ENCODE results near the gene PRKCE. TPM values are rescaled to one million over a fixed set of nuclear protein-coding genes. Genes with fewer than 3 reads are reported as not detected.
"Not testable (repeated sequence)": the region's sequence is repeated elsewhere in the genome, so short reads cannot be mapped to it uniquely, and the experiment has no call there.

PRKCE gene
- polyA plus RNA-seq, 3 donors: 8.3 to 9.1 (median 8.8) TPM

- DNase-seq (ENCODE audit: extremely low read depth in 1 of 11, low read depth in 9 of 11, low spot score in 4 of 11): not testable (repeated sequence)
These were observed 207.4 kb downstream of the PRKCE start for GRCh38 chr2:45858872-45859271.

- no peak for DNase-seq (ENCODE audit: extremely low read depth in 1 of 11, low read depth in 9 of 11, low spot score in 4 of 11)
These were observed 208.2 kb downstream of the PRKCE start for GRCh38 chr2:45859682-45860081.

- peak; percentile 30 to 62 (median 46) for DNase-seq (ENCODE audit: extremely low read depth in 1 of 11, low read depth in 9 of 11, low spot score in 4 of 11)
These were observed 209.0 kb downstream of the PRKCE start for GRCh38 chr2:45860136-45861121.

GRCh38 chr2:45862843-45863242, 211.4 kb downstream of the PRKCE start:
- no peak for DNase-seq (ENCODE audit: extremely low read depth in 1 of 11, low read depth in 9 of 11, low spot score in 4 of 11)

GRCh38 chr2:45864121-45864520, 212.6 kb downstream of the PRKCE start:
- DNase-seq (ENCODE audit: extremely low read depth in 1 of 11, low read depth in 9 of 11, low spot score in 4 of 11): no peak

- DNase-seq (ENCODE audit: extremely low read depth in 1 of 11, low read depth in 9 of 11, low spot score in 4 of 11): no peak
These were observed 215.9 kb downstream of the PRKCE start for GRCh38 chr2:45867349-45867748.

- no peak for DNase-seq (ENCODE audit: extremely low read depth in 1 of 11, low read depth in 9 of 11, low spot score in 4 of 11)
These were observed 216.3 kb downstream of the PRKCE start for GRCh38 chr2:45867800-45868199.

- DNase-seq (ENCODE audit: extremely low read depth in 1 of 11, low read depth in 9 of 11, low spot score in 4 of 11): no peak
These were observed 217.7 kb downstream of the PRKCE start for GRCh38 chr2:45869165-45869501.

- DNase-seq (ENCODE audit: extremely low read depth in 1 of 11, low read depth in 9 of 11, low spot score in 4 of 11): no peak
These were observed 219.6 kb downstream of the PRKCE start for GRCh38 chr2:45871025-45871424.

GRCh38 chr2:45871541-45871940, 220.1 kb downstream of the PRKCE start:
- DNase-seq (ENCODE audit: extremely low read depth in 1 of 11, low read depth in 9 of 11, low spot score in 4 of 11): no peak

- DNase-seq (ENCODE audit: extremely low read depth in 1 of 11, low read depth in 9 of 11, low spot score in 4 of 11): no peak
These were observed 220.7 kb downstream of the PRKCE start for GRCh38 chr2:45872211-45872610.

GRCh38 chr2:45874344-45874743, 222.9 kb downstream of the PRKCE start:
- no peak for DNase-seq (ENCODE audit: extremely low read depth in 1 of 11, low read depth in 9 of 11, low spot score in 4 of 11)

- no peak for DNase-seq (ENCODE audit: extremely low read depth in 1 of 11, low read depth in 9 of 11, low spot score in 4 of 11)
These were observed 225.1 kb downstream of the PRKCE start for GRCh38 chr2:45876611-45877010.

- DNase-seq (ENCODE audit: extremely low read depth in 1 of 11, low read depth in 9 of 11, low spot score in 4 of 11): no peak
These were observed 227.9 kb downstream of the PRKCE start for GRCh38 chr2:45879406-45879805.

GRCh38 chr2:45879936-45880335, 228.5 kb downstream of the PRKCE start:
- no peak for DNase-seq (ENCODE audit: extremely low read depth in 1 of 11, low read depth in 9 of 11, low spot score in 4 of 11)

GRCh38 chr2:45881970-45882581, 230.6 kb downstream of the PRKCE start:
- DNase-seq (ENCODE audit: extremely low read depth in 1 of 11, low read depth in 9 of 11, low spot score in 4 of 11): no peak

GRCh38 chr2:45882707-45883602, 231.5 kb downstream of the PRKCE start:
- no peak for DNase-seq (ENCODE audit: extremely low read depth in 1 of 11, low read depth in 9 of 11, low spot score in 4 of 11)

- DNase-seq (ENCODE audit: extremely low read depth in 1 of 11, low read depth in 9 of 11, low spot score in 4 of 11): no peak
These were observed 232.1 kb downstream of the PRKCE start for GRCh38 chr2:45883603-45884000.

GRCh38 chr2:45884126-45884525, 232.7 kb downstream of the PRKCE start:
- no peak for DNase-seq (ENCODE audit: extremely low read depth in 1 of 11, low read depth in 9 of 11, low spot score in 4 of 11)

All from renal cortex interstitium (tissue), 11 donors.